Measurements from ENCODE around the gene TAAR8. TPM values are rescaled to one million over a fixed set of nuclear protein-coding genes. Genes with fewer than 3 reads are reported as not detected.

Gene TAAR8
- total and polyA plus RNA-seq, 7 donors, result not detected

GRCh38 chr6:132569170-132569569, 16.7 kb downstream of the TAAR8 start:
- no peak overlapping the region for H3K4me3 ChIP-seq
- TF ChIP-seq EP300 (IDR thresholded peaks at IDR 0.05) (no peak), POLR2A (IDR thresholded peaks at IDR 0.05) (no peak), POLR2AphosphoS5 (IDR thresholded peaks at IDR 0.05) (no peak)
- TF ChIP-seq, protein P1, sequence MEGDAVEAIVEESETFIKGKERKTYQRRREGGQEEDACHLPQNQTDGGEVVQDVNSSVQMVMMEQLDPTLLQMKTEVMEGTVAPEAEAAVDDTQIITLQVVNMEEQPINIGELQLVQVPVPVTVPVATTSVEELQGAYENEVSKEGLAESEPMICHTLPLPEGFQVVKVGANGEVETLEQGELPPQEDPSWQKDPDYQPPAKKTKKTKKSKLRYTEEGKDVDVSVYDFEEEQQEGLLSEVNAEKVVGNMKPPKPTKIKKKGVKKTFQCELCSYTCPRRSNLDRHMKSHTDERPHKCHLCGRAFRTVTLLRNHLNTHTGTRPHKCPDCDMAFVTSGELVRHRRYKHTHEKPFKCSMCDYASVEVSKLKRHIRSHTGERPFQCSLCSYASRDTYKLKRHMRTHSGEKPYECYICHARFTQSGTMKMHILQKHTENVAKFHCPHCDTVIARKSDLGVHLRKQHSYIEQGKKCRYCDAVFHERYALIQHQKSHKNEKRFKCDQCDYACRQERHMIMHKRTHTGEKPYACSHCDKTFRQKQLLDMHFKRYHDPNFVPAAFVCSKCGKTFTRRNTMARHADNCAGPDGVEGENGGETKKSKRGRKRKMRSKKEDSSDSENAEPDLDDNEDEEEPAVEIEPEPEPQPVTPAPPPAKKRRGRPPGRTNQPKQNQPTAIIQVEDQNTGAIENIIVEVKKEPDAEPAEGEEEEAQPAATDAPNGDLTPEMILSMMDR (IDR thresholded peaks at IDR 0.05), result no peak
- no peaks in the 10 kb centered on the region for H3K4me1 ChIP-seq
- 65 to 68% methylated on average over 4 of the region's 4 CpGs for WGBS, 2 donors
- no peaks in the 10 kb centered on the region for H3K9me3 ChIP-seq
- H3K36me3 ChIP-seq, result no peaks in the 10 kb centered on the region
- no peak overlapping the region for H3K27ac ChIP-seq
- DNase-seq, result no peak
- intact Hi-C loops (cut with DNase I), result no loop called here
- no peaks in the 10 kb centered on the region for H3K27me3 ChIP-seq

- intact Hi-C loops (cut with DNase I), result no loop called here
- no peaks in the 10 kb centered on the region for H3K9me3 ChIP-seq
- no peak for DNase-seq
- WGBS, 2 donors, result 81 to 83% methylated on average over 15 of the region's 15 CpGs
- no peaks in the 10 kb centered on the region for H3K27me3 ChIP-seq
- no peak within 1 kb of the TSS for H3K27ac ChIP-seq
- TF ChIP-seq POLR2A (IDR thresholded peaks at IDR 0.05) (no peak), EP300 (IDR thresholded peaks at IDR 0.05) (no peak), POLR2AphosphoS5 (IDR thresholded peaks at IDR 0.05) (no peak)
- no peak within 1 kb of the TSS for H3K4me3 ChIP-seq
- no peaks in the 10 kb centered on the region for H3K36me3 ChIP-seq
- H3K4me1 ChIP-seq, result no peaks in the 10 kb centered on the region
Measured at GRCh38 chr6:132570221-132570777, 17.8 kb downstream of the TAAR8 start, which contains the start of gene TAAR6. TAAR6 (plus strand) TSS chr6:132570322; CDS start chr6:132570322, 0 bp downstream.

DNA sequence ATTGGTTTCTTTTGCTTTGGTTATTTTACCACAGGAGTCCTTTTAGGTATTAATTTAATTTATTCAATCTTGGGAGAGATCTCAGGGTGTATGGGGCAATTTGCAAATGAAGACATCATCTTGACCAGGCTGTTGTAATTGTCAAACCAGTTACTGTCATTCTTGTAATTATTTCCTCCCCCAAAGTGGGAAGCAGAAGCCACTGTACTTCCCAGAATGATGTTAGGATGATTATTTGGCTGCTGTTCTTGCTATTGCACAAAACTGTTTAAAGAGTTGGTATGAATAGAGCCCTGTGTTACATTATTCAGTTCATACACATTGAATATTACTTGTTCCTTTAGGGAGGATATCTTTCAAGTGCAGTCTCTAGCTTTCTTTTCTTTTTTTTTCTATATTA, 19.3 kb downstream of the TAAR8 start:
- Histone ChIP-seq H3K27ac (no peak overlapping the region), H3K36me3 (no peaks in the 10 kb centered on the region), H3K27me3 (no peaks in the 10 kb centered on the region), H3K9me3 (no peaks in the 10 kb centered on the region), H3K4me3 (no peak overlapping the region), H3K4me1 (no peaks in the 10 kb centered on the region)
- intact Hi-C loops (cut with DNase I), result no loop called here
- TF ChIP-seq POLR2A (IDR thresholded peaks at IDR 0.05) (no peak), POLR2AphosphoS5 (IDR thresholded peaks at IDR 0.05) (no peak), EP300 (IDR thresholded peaks at IDR 0.05) (no peak)
- TF ChIP-seq, protein P1 (IDR thresholded peaks at IDR 0.05), result no peak
- no peak for DNase-seq

- Histone ChIP-seq H3K4me3 (no peak overlapping the region), H3K4me1 (no peaks in the 10 kb centered on the region), H3K27me3 (no peaks in the 10 kb centered on the region), H3K9me3 (no peaks in the 10 kb centered on the region), H3K27ac (no peak overlapping the region), H3K36me3 (no peaks in the 10 kb centered on the region)
- TF ChIP-seq, protein P1 (IDR thresholded peaks at IDR 0.05), result no peak
- TF ChIP-seq POLR2AphosphoS5 (IDR thresholded peaks at IDR 0.05) (no peak), EP300 (IDR thresholded peaks at IDR 0.05) (no peak), POLR2A (IDR thresholded peaks at IDR 0.05) (no peak)
- 32 to 78% methylated on average over 1 of the region's 1 CpG for WGBS, 2 donors
- intact Hi-C loops (cut with DNase I), result no loop called here
- DNase-seq, result no peak
Measured at GRCh38 chr6:132584698-132585097, 32.2 kb downstream of the TAAR8 start.

GRCh38 chr6:132587424-132587823, 35.0 kb downstream of the TAAR8 start:
- Histone ChIP-seq H3K27ac (no peak overlapping the region), H3K9me3 (no peaks in the 10 kb centered on the region), H3K36me3 (no peaks in the 10 kb centered on the region), H3K4me1 (no peaks in the 10 kb centered on the region), H3K27me3 (no peaks in the 10 kb centered on the region), H3K4me3 (no peak overlapping the region)
- no peak for TF ChIP-seq EP300 (IDR thresholded peaks at IDR 0.05)
- TF ChIP-seq, protein P1 (IDR thresholded peaks at IDR 0.05), result no peak
- TF ChIP-seq POLR2A (IDR thresholded peaks at IDR 0.05), result no peak
- TF ChIP-seq POLR2AphosphoS5 (IDR thresholded peaks at IDR 0.05), result no peak
- DNase-seq, result no peak
- intact Hi-C loops (cut with DNase I), result no loop called here
- 58 to 75% methylated on average over 2 of the region's 2 CpGs for WGBS, 2 donors
